HAP-1 (cell line): Measurements from ENCODE around the gene TAC4.

Experiments
- DNase-seq, 2 experiments: peaks; one replicate each; pipeline ENCODE4 v3.0.0-alpha.2; 2016 to 2020; ENCODE audit warnings: low spot score in 2 of 2
- H3K27me3 ChIP-seq: fragments of 250-450 bp; sonication (Bioruptor Pico); 2 replicates; pipeline ENCODE4 v1.5.1; 2020; ENCODE audit warnings: low read depth, mild to moderate bottlenecking, moderate library complexity
- H3K36me3 ChIP-seq: fragments of 250-450 bp; sonication (Bioruptor Pico); replicated peaks from 2 replicates; pipeline ENCODE4 v1.5.1; 2020; ENCODE audit warnings: mild to moderate bottlenecking
- H3K4me1 ChIP-seq: fragments of 250-450 bp; sonication (Bioruptor Pico); 2 replicates; pipeline ENCODE4 v1.5.1; 2020; ENCODE audit warnings: mild to moderate bottlenecking
- H3K4me3 ChIP-seq: fragments of 250-450 bp; sonication (Bioruptor Pico); 2 replicates; pipeline ENCODE4 v1.5.1; 2020; ENCODE audit warnings: mild to moderate bottlenecking, moderate library complexity
- H3K9me3 ChIP-seq: fragments of 250-450 bp; sonication (Bioruptor Pico); 2 replicates; pipeline ENCODE4 v1.5.1; 2020; ENCODE audit warnings: mild to moderate bottlenecking, moderate library complexity
- in situ Hi-C: fragments of 300-500 bp; cut with MboI; formaldehyde crosslinking; loops from 3 replicates; pipeline ENCODE4 v1.14.3; 2020; ENCODE audit warnings: low sequenced_read_pairs, inconsistent platforms, mixed read lengths

Gene TAC4

DNA sequence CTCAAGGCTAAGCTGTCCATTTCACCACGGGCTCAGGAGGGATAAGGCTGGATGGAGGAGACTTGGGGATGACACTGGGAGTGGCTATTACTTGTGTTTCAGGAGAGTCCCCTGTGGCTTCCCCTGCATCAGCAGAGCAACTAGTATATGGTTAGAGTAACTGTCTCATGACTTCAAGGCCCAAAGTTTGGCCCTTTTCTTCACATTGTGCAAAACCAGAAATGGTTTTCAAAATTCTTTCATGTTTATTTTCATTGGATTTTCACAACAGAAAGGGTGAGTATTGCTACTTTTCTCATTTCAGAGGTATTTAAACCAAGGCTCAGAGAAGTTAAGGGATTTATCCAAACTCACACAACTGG, 18.1 kb upstream of the TAC4 start:
- Histone ChIP-seq H3K4me3 (no peak overlapping the region), H3K9me3 (no peaks in the 10 kb centered on the region), H3K27me3 (no peaks in the 10 kb centered on the region), H3K4me1 (no peaks in the 10 kb centered on the region), H3K36me3 (no peaks in the 10 kb centered on the region)
- DNase-seq = no peak
- in situ Hi-C loops = loop anchor here (10.0 kb wide), 1 partner anchor 219 kb away; no protein-coding TSS in a partner anchor

GRCh38 chr17:49862781-49863331, 15.0 kb upstream of the TAC4 start:
- no peaks in the 10 kb centered on the region for H3K27me3 ChIP-seq
- in situ Hi-C loops = loop anchor here (5.0 to 10.0 kb wide), 2 partner anchors 134 to 222 kb away; partner anchors contain the start of gene DLX3

DNA sequence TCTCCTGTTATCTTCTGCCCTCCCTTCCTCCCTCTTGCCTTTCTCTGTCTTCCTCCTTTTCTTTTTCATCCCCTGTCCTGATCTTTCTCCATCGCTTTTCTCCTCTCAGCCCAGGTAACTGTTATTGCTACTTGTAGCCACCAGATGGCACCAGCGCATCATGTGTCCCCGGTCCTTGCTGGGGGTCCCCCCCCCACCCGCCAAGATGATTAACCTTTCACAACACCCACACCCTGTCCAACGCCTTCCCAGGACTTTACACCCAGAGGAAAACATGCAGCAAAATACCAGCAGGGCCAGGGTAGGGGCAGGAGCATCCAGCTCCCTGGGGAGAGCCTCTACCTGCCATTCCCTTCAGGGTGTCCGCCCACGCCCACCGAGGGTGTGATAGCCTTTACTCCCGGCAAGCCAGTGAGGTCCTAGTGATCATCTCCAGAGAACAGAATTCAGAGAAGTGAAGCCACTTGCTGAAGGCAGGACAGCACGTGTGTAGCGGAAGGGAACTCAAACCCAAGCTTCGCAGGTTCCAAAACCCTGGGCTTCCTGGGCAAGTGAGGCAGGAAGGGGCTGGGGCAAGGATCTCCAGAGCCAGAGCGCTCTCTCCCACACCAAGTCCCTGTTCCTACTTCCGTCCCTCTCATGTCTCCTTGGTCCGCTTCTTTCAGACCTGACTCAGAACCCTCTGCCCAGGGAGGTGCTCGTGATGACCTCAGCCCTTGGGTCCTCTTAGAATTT, 13.4 kb upstream of the TAC4 start:
- Histone ChIP-seq H3K4me1 (no peaks in the 10 kb centered on the region), H3K9me3 (no peaks in the 10 kb centered on the region), H3K36me3 (no peaks in the 10 kb centered on the region), H3K4me3 (no peak overlapping the region), H3K27me3 (no peaks in the 10 kb centered on the region)
- in situ Hi-C loops = loop anchor here (5.0 to 10.0 kb wide), 2 partner anchors 136 to 223 kb away; partner anchors contain the start of gene DLX3
- DNase-seq = peak; percentile 22 to 74

More at GRCh38 chr17:49862781-49863331, 15.0 kb upstream of the TAC4 start:
- no peak for DNase-seq
- Histone ChIP-seq H3K4me1 (no peaks in the 10 kb centered on the region), H3K36me3 (no peaks in the 10 kb centered on the region), H3K9me3 (no peaks in the 10 kb centered on the region), H3K4me3 (no peak overlapping the region)

- in situ Hi-C loops = loop anchor here (5.0 to 10.0 kb wide), 2 partner anchors 137 to 225 kb away; partner anchors contain the start of gene DLX3
- no peak for DNase-seq
- no peaks in the 10 kb centered on the region for H3K4me1 ChIP-seq
- no peaks in the 10 kb centered on the region for H3K36me3 ChIP-seq
- H3K9me3 ChIP-seq = no peaks in the 10 kb centered on the region
- no peaks in the 10 kb centered on the region for H3K27me3 ChIP-seq
- H3K4me3 ChIP-seq = no peak overlapping the region
Measured at GRCh38 chr17:49859991-49860953, 12.4 kb upstream of the TAC4 start.

- H3K9me3 ChIP-seq = no peaks in the 10 kb centered on the region
- H3K4me1 ChIP-seq = no peaks in the 10 kb centered on the region
- no peak overlapping the region for H3K4me3 ChIP-seq
- DNase-seq = no peak
- no peaks in the 10 kb centered on the region for H3K36me3 ChIP-seq
- in situ Hi-C loops = no loop called here
- H3K27me3 ChIP-seq = no peaks in the 10 kb centered on the region
Measured at GRCh38 chr17:49858796-49859195, 10.9 kb upstream of the TAC4 start.

DNA sequence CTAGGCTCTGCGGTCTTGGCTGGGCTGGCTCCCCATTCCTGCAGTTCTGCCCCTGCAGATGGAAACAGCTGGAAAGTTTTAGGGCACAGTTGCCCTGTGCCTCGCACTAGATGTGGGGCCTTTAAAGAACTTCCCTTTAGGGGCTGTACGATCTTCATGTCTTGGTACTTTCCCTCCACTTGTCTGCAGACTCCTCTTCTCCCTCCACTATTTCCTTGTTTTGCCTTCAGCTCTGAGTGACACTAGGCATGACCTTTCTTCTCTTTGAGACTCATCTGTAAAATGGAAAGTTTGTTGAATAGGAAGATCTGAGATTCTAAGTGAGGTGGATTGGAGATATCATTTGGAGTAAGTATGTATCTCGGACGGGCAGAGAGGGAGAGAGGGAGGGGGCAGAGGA, 6.3 kb upstream of the TAC4 start:
- no peaks in the 10 kb centered on the region for H3K9me3 ChIP-seq
- H3K4me3 ChIP-seq = no peak overlapping the region
- peaks cover 3% of the 10 kb centered on the region; the same call in 1 of the 2 replicates for H3K4me1 ChIP-seq
- no peaks in the 10 kb centered on the region for H3K27me3 ChIP-seq
- no peaks in the 10 kb centered on the region for H3K36me3 ChIP-seq
- DNase-seq = no peak
- in situ Hi-C loops = loop anchor here (5.0 kb wide), 1 partner anchor 282 kb away; no protein-coding TSS in a partner anchor

GRCh38 chr17:49853470-49854015, 5.7 kb upstream of the TAC4 start:
- Histone ChIP-seq H3K9me3 (no peaks in the 10 kb centered on the region), H3K36me3 (no peaks in the 10 kb centered on the region), H3K4me1 (peaks cover 3% of the 10 kb centered on the region; the same call in 1 of the 2 replicates), H3K4me3 (no peak overlapping the region), H3K27me3 (no peaks in the 10 kb centered on the region)
- in situ Hi-C loops = loop anchor here (5.0 kb wide), 1 partner anchor 281 kb away; no protein-coding TSS in a partner anchor
- DNase-seq = no peak

DNA sequence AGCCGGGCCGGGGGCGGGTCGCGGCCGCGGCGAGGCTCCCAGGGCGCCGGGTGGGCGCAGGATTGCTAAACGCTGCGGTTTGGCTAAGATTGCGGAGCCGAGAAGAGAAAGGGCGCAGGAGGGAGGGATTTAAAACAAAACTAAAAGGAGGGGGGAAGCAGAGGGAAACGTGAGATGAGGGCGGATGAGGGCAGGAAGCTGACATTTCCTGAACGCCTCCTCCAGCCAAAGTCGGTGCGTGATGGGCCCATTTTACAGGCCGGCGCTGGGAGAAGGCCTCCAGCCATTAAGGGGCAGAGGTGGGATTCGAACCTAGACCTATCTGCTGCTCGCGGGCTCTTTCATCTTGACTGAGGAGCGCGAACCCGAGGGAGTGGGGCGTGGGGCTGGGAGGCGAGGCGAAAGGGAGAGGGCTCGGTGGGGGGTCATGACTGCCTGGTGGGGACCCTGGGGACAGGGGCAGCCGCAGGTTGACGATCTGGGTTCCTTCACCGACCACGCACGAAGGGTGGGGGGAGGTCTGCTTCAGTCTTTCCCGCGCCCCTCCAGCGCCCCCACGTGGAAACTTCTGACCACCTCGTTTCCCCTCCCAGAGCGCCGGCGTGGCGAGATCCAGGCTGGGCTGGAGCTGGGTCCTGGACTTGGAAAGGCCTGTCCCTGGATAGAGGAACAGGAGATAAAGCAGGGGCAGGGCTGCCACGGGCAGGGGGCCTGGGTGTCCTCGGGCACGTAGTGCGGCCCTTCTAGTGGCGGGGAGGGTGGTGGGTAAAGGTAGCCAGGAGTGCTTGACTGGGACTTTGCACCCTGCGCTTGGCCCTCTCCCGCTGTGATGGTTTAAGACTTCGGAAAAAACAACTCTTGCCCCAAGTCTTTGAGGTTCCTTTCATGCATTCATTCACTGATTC, 3.8 kb upstream of the TAC4 start:
- Histone ChIP-seq H3K9me3 (no peaks in the 10 kb centered on the region), H3K4me1 (peaks cover 3% of the 10 kb centered on the region; the same call in 1 of the 2 replicates), H3K27me3 (no peaks in the 10 kb centered on the region), H3K36me3 (no peaks in the 10 kb centered on the region), H3K4me3 (peak overlapping the region; percentile 33)
- DNase-seq = peak; percentile 74 to 94
- in situ Hi-C loops = loop anchor here (5.0 kb wide), 1 partner anchor 279 kb away; no protein-coding TSS in a partner anchor

GRCh38 chr17:49850772-49851386, 3.0 kb upstream of the TAC4 start:
- in situ Hi-C loops = loop anchor here (5.0 kb wide), 1 partner anchor 279 kb away; no protein-coding TSS in a partner anchor
- peak overlapping the region; percentile 33 for H3K4me3 ChIP-seq

GRCh38 chr17:49850218-49850610, 2.3 kb upstream of the TAC4 start:
- H3K27me3 ChIP-seq = no peaks in the 10 kb centered on the region
- H3K4me3 ChIP-seq = no peak overlapping the region
- no peaks in the 10 kb centered on the region for H3K9me3 ChIP-seq
- peaks cover 3% of the 10 kb centered on the region; the same call in 1 of the 2 replicates for H3K4me1 ChIP-seq
- in situ Hi-C loops = loop anchor here (5.0 kb wide), 1 partner anchor 278 kb away; no protein-coding TSS in a partner anchor
- no peak for DNase-seq
- H3K36me3 ChIP-seq = no peaks in the 10 kb centered on the region

More at GRCh38 chr17:49850772-49851386, 3.0 kb upstream of the TAC4 start:
- no peaks in the 10 kb centered on the region for H3K36me3 ChIP-seq
- DNase-seq = no peak
- peaks cover 3% of the 10 kb centered on the region; the same call in 1 of the 2 replicates for H3K4me1 ChIP-seq
- H3K9me3 ChIP-seq = no peaks in the 10 kb centered on the region
- H3K27me3 ChIP-seq = no peaks in the 10 kb centered on the region

- H3K9me3 ChIP-seq = no peaks in the 10 kb centered on the region
- in situ Hi-C loops = loop anchor here (10.0 kb wide), 1 partner anchor 144 kb away; the partner anchor contains the start of gene SLC35B1
Measured at GRCh38 chr17:49848739-49849138, 870 bp upstream of the TAC4 start.

More at GRCh38 chr17:49848739-49849138, 870 bp upstream of the TAC4 start:
- Histone ChIP-seq H3K4me3 (no peak overlapping the region), H3K27me3 (no peaks in the 10 kb centered on the region), H3K4me1 (peaks cover 3% of the 10 kb centered on the region; the same call in 1 of the 2 replicates), H3K36me3 (no peaks in the 10 kb centered on the region)
- DNase-seq = no peak
